DOHH2 (cell line): ENCODE measurements around the gene FKBP2.

Experiments used
- H3F3A ChIP-seq: fragments of 200-600 bp; sonication (generic), shearing (Covaris generic); 2 replicates; pipeline ENCODE4 v1.6.0; 2016; ENCODE audit warnings: antibody characterized with exemption, mild to moderate bottlenecking; ENCODE audit not compliant: control insufficient read depth, insufficient read depth
- H3K27ac ChIP-seq: fragments of 200-600 bp; sonication (generic); 2 replicates; pipeline ENCODE4 v1.5.1; 2014; ENCODE audit warnings: low read depth, mild to moderate bottlenecking, low read length, moderate library complexity
- H3K27me3 ChIP-seq: fragments of 200-600 bp; sonication (generic); 2 replicates; pipeline ENCODE4 v1.6.1; 2014; ENCODE audit warnings: mild to moderate bottlenecking, low read length, mixed read lengths; ENCODE audit not compliant: control insufficient read depth
- H3K36me3 ChIP-seq: fragments of 200-600 bp; sonication (generic); 2 replicates; pipeline ENCODE4 v1.6.1; 2014; ENCODE audit warnings: mild to moderate bottlenecking, low read length, moderate library complexity, mixed read lengths; ENCODE audit not compliant: control insufficient read depth
- H3K4me1 ChIP-seq: fragments of 200-600 bp; sonication (generic); 2 replicates; pipeline ENCODE4 v1.6.1; 2014; ENCODE audit warnings: mild to moderate bottlenecking, low read length, mixed read lengths; ENCODE audit not compliant: control insufficient read depth
- H3K4me2 ChIP-seq: fragments of 200-600 bp; sonication (generic); 2 replicates; pipeline ENCODE4 v1.6.0; 2014; ENCODE audit warnings: mild to moderate bottlenecking, low read length, moderate library complexity
- H3K4me3 ChIP-seq: fragments of 200-600 bp; sonication (generic); 2 replicates; pipeline ENCODE4 v1.5.1; 2014; ENCODE audit warnings: mild to moderate bottlenecking, low read length, mixed read lengths
- H3K79me2 ChIP-seq: fragments of 200-600 bp; sonication (generic); 2 replicates; pipeline ENCODE4 v1.6.1; 2014; ENCODE audit warnings: mild to moderate bottlenecking, low read length, mixed read lengths; ENCODE audit not compliant: control insufficient read depth
- H3K9me2 ChIP-seq: fragments of 200-600 bp; sonication (generic); replicated peaks from 2 replicates; pipeline ENCODE4 v1.6.1; 2014; ENCODE audit warnings: mild to moderate bottlenecking, low read length, mixed read lengths; ENCODE audit not compliant: control insufficient read depth
- H3K9me3 ChIP-seq: fragments of 200-600 bp; sonication (generic); 2 replicates; pipeline ENCODE4 v1.6.1; 2014; ENCODE audit warnings: antibody characterized with exemption, low read length, mixed read lengths; ENCODE audit not compliant: control insufficient read depth, insufficient read depth
- H4K20me1 ChIP-seq: fragments of 200-600 bp; sonication (generic); 2 replicates; pipeline ENCODE4 v1.6.0; 2014; ENCODE audit warnings: low read depth, mild to moderate bottlenecking, antibody characterized with exemption, low read length, moderate library complexity; ENCODE audit not compliant: control insufficient read depth, insufficient read depth
- EZH2phosphoT487 ChIP-seq: fragments of 200-600 bp; sonication (generic); IDR thresholded peaks from 2 replicates; pipeline ENCODE4 v1.6.1; 2017; ENCODE audit warnings: borderline replicate concordance, mild to moderate bottlenecking, antibody characterized with exemption, low read length, moderate library complexity, mixed read lengths
- TF ChIP-seq, protein P1 (sequence below): fragments of 200-600 bp; sonication (generic); IDR thresholded peaks from one replicate; pipeline ENCODE4 v1.5.1; 2014; ENCODE audit warnings: antibody characterized with exemption, mild to moderate bottlenecking, low read depth, low read length; ENCODE audit not compliant: poor library complexity, severe bottlenecking

Gene FKBP2

DNA sequence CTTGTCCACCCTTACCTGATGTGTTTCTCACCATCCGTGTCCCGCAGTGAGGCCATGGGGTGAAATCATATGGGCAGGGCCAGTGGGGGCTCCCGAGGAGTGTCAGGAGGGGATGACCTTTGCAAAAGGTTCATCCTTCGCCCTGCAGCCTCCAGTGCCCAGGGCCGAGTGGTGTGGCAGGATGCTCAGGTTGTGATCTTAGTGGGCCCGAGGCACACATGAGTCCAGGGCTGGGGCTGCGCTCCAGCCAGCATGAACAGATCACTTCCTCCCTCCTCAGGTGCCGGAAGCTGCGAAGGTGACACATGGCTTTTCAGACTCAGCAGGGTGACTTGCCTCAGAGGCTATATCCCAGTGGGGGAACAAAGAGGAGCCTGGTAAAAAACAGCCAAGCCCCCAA lies 2.8 kb upstream of the FKBP2 start:
- Histone ChIP-seq H3K27me3 (no peaks in the 10 kb centered on the region), H3K36me3 (peaks cover 54% of the 10 kb centered on the region), H3K4me2 (peak overlapping the region; percentile 92), H4K20me1 (no peaks in the 10 kb centered on the region; the same call in 1 of the 2 replicates), H3K27ac (peak overlapping the region; percentile 97), H3K4me3 (peak overlapping the region; percentile 99), H3K4me1 (peaks cover 71% of the 10 kb centered on the region), H3F3A (peaks cover 34% of the 10 kb centered on the region), H3K79me2 (peaks cover 34% of the 10 kb centered on the region), H3K9me3 (no peaks in the 10 kb centered on the region), H3K9me2 (no peaks in the 10 kb centered on the region)
- no peak for TF ChIP-seq EZH2phosphoT487
- TF ChIP-seq, protein P1, sequence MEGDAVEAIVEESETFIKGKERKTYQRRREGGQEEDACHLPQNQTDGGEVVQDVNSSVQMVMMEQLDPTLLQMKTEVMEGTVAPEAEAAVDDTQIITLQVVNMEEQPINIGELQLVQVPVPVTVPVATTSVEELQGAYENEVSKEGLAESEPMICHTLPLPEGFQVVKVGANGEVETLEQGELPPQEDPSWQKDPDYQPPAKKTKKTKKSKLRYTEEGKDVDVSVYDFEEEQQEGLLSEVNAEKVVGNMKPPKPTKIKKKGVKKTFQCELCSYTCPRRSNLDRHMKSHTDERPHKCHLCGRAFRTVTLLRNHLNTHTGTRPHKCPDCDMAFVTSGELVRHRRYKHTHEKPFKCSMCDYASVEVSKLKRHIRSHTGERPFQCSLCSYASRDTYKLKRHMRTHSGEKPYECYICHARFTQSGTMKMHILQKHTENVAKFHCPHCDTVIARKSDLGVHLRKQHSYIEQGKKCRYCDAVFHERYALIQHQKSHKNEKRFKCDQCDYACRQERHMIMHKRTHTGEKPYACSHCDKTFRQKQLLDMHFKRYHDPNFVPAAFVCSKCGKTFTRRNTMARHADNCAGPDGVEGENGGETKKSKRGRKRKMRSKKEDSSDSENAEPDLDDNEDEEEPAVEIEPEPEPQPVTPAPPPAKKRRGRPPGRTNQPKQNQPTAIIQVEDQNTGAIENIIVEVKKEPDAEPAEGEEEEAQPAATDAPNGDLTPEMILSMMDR, result no peak

GRCh38 chr11:64238999-64239398 lies 1.9 kb upstream of the FKBP2 start:
- H3K4me2 ChIP-seq, result peak overlapping the region; percentile 92
- H4K20me1 ChIP-seq, result no peaks in the 10 kb centered on the region; the same call in 1 of the 2 replicates
- peaks cover 73% of the 10 kb centered on the region for H3K4me1 ChIP-seq
- peaks cover 35% of the 10 kb centered on the region for H3F3A ChIP-seq
- no peaks in the 10 kb centered on the region for H3K9me3 ChIP-seq
- H3K27me3 ChIP-seq, result no peaks in the 10 kb centered on the region
- H3K4me3 ChIP-seq, result peak overlapping the region; percentile 99
- peaks cover 63% of the 10 kb centered on the region for H3K36me3 ChIP-seq
- H3K9me2 ChIP-seq, result no peaks in the 10 kb centered on the region
- peak overlapping the region; percentile 97 for H3K27ac ChIP-seq
- TF ChIP-seq EZH2phosphoT487, result no peak
- TF ChIP-seq, protein P1, result no peak
- H3K79me2 ChIP-seq, result peaks cover 41% of the 10 kb centered on the region

GRCh38 chr11:64239662-64240434 lies 1.0 kb upstream of the FKBP2 start:
- TF ChIP-seq, protein P1, result no peak
- no peak for TF ChIP-seq EZH2phosphoT487
- no peaks in the 10 kb centered on the region for H3K27me3 ChIP-seq
- no peaks in the 10 kb centered on the region; the same call in 1 of the 2 replicates for H4K20me1 ChIP-seq
- H3K9me2 ChIP-seq, result no peaks in the 10 kb centered on the region
- H3F3A ChIP-seq, result peaks cover 40% of the 10 kb centered on the region
- peak overlapping the region; percentile 97 for H3K27ac ChIP-seq
- H3K4me3 ChIP-seq, result peak overlapping the region; percentile 99
- peaks cover 76% of the 10 kb centered on the region for H3K4me1 ChIP-seq
- H3K36me3 ChIP-seq, result peaks cover 71% of the 10 kb centered on the region
- H3K9me3 ChIP-seq, result no peaks in the 10 kb centered on the region
- peaks cover 46% of the 10 kb centered on the region for H3K79me2 ChIP-seq
- H3K4me2 ChIP-seq, result peak overlapping the region; percentile 92
